Measurements from ENCODE around the gene TTBK1.

The TTBK1 gene

DNA sequence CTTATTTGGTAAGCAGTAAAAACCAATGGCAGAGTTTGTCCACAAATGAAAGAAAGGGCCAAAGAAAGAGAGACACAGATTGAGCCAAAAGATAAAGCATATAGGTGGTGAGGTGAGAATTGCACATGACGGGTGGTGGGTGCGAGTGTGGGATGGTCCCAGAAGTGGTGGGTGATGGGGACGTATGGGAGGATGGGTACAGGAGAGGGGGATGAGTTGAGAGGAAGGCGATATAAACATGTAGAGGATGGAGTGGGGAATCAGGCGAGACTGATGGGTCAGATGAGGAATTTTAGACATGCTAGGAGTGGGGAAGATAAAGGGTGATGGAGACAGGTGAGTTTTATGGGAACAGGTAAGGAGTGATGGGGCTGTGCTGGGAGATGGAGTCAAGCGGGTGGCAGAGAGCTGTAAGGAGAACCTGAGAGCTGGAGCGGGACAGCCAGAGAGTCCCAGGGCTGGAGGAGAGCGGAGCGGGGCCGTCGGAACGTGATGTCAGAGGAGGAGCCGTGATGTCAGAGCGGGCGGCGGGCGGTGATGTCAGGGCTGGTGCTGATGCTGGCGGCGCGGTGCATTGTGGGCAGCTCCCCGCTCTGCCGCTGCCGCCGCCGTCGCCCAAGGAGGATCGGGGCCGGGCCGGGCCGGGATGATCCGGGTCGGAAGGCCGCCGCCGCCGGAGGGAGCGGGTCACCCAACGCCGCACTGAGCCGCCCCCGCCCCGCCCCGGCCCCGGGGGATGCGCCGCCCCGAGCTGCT, at the start of gene TTBK1:
Gene TTBK1, plus strand, starts transcription at position 574 of the 756 bp plus-strand sequence. CDS start 3,180 bp downstream, outside the sequence.
- DNase-seq (ENCODE audit: low read depth in 2 of 2): no peak

- DNase-seq (ENCODE audit: low read depth in 2 of 2): no peak
Observed at GRCh38 chr6:43193929-43194328, 49.4 kb upstream of the TTBK1 start.

DNA sequence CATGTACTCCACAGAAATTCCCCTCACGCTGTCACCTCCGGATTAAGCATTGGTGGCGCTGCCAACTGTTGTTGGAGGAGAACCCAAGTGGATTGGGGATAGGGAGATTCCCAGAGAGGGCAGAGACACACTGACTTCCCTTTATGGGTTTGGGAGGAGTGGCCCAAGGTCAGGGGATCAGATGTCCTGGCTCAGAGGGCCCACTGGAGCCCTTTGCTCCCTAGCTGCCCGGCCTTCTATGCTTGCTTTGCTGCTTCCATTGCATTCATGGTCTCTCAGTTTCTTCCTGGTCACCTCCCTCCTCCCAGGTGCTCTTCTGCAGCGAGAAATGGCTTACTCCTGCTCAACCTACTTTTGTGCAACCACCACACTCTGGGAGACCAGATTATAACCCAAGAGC, 46.9 kb upstream of the TTBK1 start:
- DNase-seq (ENCODE audit: low read depth in 2 of 2): no peak

DNA sequence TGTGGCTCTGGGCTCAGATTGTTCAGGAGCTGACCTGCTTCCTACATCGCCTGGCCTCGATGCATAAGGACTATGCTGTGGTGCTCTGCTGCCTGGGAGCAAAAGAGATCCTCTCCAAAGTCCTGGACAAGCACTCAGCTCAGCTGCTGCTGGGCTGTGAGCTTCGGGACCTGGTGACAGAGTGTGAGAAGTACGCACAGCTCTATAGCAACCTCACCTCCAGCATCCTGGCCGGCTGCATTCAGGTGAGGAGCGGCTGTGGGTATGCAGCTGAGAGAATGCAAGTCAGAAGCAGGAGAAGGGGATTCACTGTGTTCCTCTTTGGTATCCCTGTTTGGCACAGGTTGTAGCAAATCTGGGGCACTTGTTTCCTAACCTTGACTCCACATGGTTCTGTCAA, 43.4 kb upstream of the TTBK1 start:
- no peak for DNase-seq (ENCODE audit: low read depth in 2 of 2)

- DNase-seq (ENCODE audit: low read depth in 2 of 2): no peak
Observed at GRCh38 chr6:43200541-43200940, 42.7 kb upstream of the TTBK1 start.

DNA sequence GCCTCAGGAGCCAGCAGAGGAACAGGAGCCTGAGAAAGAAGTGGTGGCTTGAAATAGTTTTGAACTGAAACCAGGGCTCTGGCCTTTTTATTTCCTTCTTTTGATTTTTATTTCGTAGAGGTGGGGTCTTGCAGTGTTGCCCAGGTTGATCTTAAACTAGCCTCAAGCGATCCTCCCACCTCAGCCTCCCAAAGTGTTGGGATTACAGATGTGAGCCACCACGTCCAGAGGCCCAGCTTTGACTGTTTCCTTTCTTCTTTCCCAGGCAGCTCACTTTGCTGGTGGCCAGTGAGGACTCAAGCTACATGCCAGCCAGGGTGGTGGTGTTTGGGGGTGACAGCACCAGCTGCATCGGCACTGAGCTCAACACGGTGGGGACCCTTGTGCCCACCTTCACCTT, 40.8 kb upstream of the TTBK1 start:
- DNase-seq (ENCODE audit: low read depth in 2 of 2): no peak

GRCh38 chr6:43203029-43203717, 40.1 kb upstream of the TTBK1 start:
- DNase-seq (ENCODE audit: low read depth in 2 of 2): no peak

DNA sequence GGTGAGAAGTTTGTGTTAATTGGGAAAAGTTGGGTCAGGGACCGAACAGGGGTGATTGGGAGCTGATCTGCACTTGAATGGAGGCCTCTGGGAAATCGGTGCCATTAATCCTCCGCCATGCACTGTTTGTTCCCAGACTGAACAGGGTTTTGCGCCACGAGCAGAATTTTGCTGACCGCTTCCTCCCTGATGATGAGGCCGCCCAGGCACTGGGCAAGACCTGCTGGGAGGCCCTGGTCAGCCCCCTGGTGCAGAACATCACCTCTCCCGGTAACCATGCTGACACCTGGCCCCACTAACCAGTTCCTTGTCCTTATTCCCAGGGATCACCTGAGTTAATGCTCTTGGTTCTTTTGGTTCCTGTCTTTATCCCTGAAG, 39.6 kb upstream of the TTBK1 start:
- no peak for DNase-seq (ENCODE audit: low read depth in 2 of 2)

GRCh38 chr6:43204271-43205105, 38.8 kb upstream of the TTBK1 start:
- DNase-seq (ENCODE audit: low read depth in 2 of 2): no peak

GRCh38 chr6:43205849-43206248, 37.4 kb upstream of the TTBK1 start:
- no peak for DNase-seq (ENCODE audit: low read depth in 2 of 2)

GRCh38 chr6:43207286-43207685, 36.0 kb upstream of the TTBK1 start:
- DNase-seq (ENCODE audit: low read depth in 2 of 2): no peak

GRCh38 chr6:43211955-43212354, 31.3 kb upstream of the TTBK1 start:
- no peak for DNase-seq (ENCODE audit: low read depth in 2 of 2)

GRCh38 chr6:43213431-43213830, 29.9 kb upstream of the TTBK1 start:
- no peak for DNase-seq (ENCODE audit: low read depth in 2 of 2)

- no peak for DNase-seq (ENCODE audit: low read depth in 2 of 2)
Observed at GRCh38 chr6:43215066-43215465, 28.2 kb upstream of the TTBK1 start.

- no peak for DNase-seq (ENCODE audit: low read depth in 2 of 2)
Observed at GRCh38 chr6:43216200-43216599, 27.1 kb upstream of the TTBK1 start.

- no peak for DNase-seq (ENCODE audit: low read depth in 2 of 2)
Observed at GRCh38 chr6:43217351-43217750, 25.9 kb upstream of the TTBK1 start.

- no peak for DNase-seq (ENCODE audit: low read depth in 2 of 2)
Observed at GRCh38 chr6:43219119-43219518, 24.2 kb upstream of the TTBK1 start.

DNA sequence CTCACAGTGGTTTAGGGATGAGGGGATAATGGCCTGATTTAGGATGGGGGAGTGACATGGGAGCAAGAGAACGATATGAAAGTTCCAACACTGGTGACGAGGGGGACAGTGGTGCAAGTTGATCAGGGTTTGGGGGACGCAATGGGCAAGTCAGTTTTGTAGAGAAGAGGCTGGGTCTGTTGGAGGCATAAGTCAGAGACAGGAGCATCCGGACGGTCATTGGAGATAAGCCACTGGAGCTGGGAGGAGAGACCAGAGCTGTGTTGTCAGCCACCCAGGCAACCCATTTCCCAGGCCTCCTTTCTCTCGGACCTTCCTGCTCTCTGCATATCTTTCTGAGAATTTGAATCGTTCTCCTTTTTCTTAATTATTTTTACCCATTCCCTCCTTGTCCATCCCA, 23.5 kb upstream of the TTBK1 start:
- DNase-seq (ENCODE audit: low read depth in 2 of 2): no peak

DNA sequence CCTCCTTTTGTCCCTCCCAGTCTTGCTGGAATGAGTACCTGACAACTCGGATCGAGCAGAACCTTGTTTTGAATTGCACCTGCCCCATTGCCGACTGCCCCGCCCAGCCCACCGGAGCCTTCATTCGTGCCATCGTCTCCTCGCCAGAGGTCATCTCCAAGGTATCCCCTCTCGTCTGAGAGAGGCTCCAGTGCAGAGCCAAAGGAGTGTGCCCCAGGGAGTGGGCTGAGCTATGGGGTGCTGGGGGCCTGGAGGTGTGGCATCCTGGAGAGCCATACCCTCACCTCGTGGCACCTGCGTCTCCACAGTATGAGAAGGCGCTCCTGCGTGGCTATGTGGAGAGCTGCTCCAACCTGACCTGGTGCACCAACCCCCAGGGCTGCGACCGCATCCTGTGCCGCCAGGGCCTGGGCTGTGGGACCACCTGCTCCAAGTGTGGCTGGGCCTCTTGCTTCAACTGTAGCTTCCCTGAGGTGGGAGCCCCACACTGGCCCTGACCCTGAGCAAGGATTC, 22.8 kb upstream of the TTBK1 start:
- DNase-seq (ENCODE audit: low read depth in 2 of 2): no peak

GRCh38 chr6:43221046-43221972, 22.0 kb upstream of the TTBK1 start:
- no peak for DNase-seq (ENCODE audit: low read depth in 2 of 2)

GRCh38 chr6:43222418-43223059, 20.7 kb upstream of the TTBK1 start:
- DNase-seq (ENCODE audit: low read depth in 2 of 2): no peak

Data from stimulated activated CD8-positive, alpha-beta memory T cell treated with anti-CD3 and anti-CD28 coated beads, Interleukin-2, amount 100 ng/mL, for 48 hours (primary cell).